Kidney (tissue), 14 donors: ENCODE measurements around the gene RAD51B. TPM values are rescaled to one million over a fixed set of nuclear protein-coding genes. Genes with fewer than 3 reads are reported as not detected.

ENCODE experiments used
- DNase-seq, 5 donors: peaks; one replicate each; pipeline ENCODE4 v3.0.0-alpha.2; 2013 to 2020
- FAIRE-seq: peaks from 2 replicates; lab custom pipeline; 2012; peaks lifted over from hg19 to GRCh38; lab: Jason Lieb, UNC
- H3K27ac ChIP-seq, 2 donors: one replicate each; pipeline ENCODE4 v1.7.0; 2013; ENCODE audit warnings: low read depth in 2 of 2, low read length in 2 of 2, inconsistent platforms in 1 of 2
- H3K27me3 ChIP-seq: one replicate; pipeline ENCODE4 v1.7.1; 2013; ENCODE audit warnings: low read length, inconsistent platforms; ENCODE audit not compliant: control insufficient read depth, insufficient read depth
- H3K36me3 ChIP-seq, 3 donors: one replicate each; pipeline versions ENCODE4 v1.7.0 to v1.7.1; 2013; ENCODE audit warnings: low read length in 3 of 3, control low read depth in 1 of 3, inconsistent platforms in 1 of 3; ENCODE audit not compliant: insufficient read depth in 3 of 3, control insufficient read depth in 2 of 3
- H3K4me1 ChIP-seq, 3 donors: one replicate each; pipeline versions ENCODE4 v1.7.0 to v1.7.1; 2013; ENCODE audit warnings: low read length in 3 of 3, inconsistent platforms in 1 of 3, low read depth in 1 of 3; ENCODE audit not compliant: control insufficient read depth in 2 of 3, insufficient read depth in 2 of 3
- H3K4me3 ChIP-seq, 3 donors: one replicate each; pipeline versions ENCODE4 v1.7.0 to v1.8.1; 2013; ENCODE audit warnings: low read length in 3 of 3, control low read depth in 1 of 3, inconsistent platforms in 1 of 3
- H3K9ac ChIP-seq, 3 donors: one replicate each; pipeline versions ENCODE4 v1.7.0 to v1.7.1; 2013; ENCODE audit warnings: low read length in 3 of 3, control low read depth in 1 of 3, inconsistent platforms in 1 of 3
- H3K9me3 ChIP-seq, 3 donors: one replicate each; pipeline versions ENCODE4 v1.7.0 to v1.7.1; 2013; ENCODE audit warnings: low read length in 3 of 3, control low read depth in 1 of 3, inconsistent platforms in 1 of 3; ENCODE audit not compliant: control insufficient read depth in 2 of 3, insufficient read depth in 1 of 3
- intact Hi-C: fragments of 100-400 bp; cut with DNase I; formaldehyde crosslinking; loops from one replicate; pipeline ENCODE4 v1.11.1; 2022
- polyA plus RNA-seq: library from polyadenylated mRNA; stranded (reverse); fragments of 350-450 nt; fragmentation: Illumina TruSeq; extraction: RNeasy Lipid Tissue Mini Kit (QIAGEN cat#74804); gene quantifications from one replicate; pipeline ENCODE4 v1.2.3, GENCODE V29; 2014; ENCODE audit warnings: low read depth, low replicate concordance; ENCODE audit not compliant: insufficient read depth
- total RNA-seq: library from RNA; stranded (reverse); fragmentation: NEBNext Ultra II Directional; extraction: Animal tissue kit (Norgen Biotek cat#: 25700); gene quantifications from one replicate; pipeline ENCODE4 v1.2.1, GENCODE V29; 2021
- TF ChIP-seq, protein P1 (sequence below): IDR thresholded peaks from 3 replicates; pipeline ENCODE4 v1.5.1; 2012; ENCODE audit warnings: mild to moderate bottlenecking, moderate library complexity, borderline replicate concordance; ENCODE audit not compliant: insufficient read depth; ENCODE audit errors: extremely low read depth
- donor health status: control.
- donor health status: control.
- donor health status: control.
- donor health status: control.
- donor health status: control.
- donor health status: DM: yes; HTN: yes; CAD: no.
- donor health status: Normal renal cell carcinoma (clear cell type).

Gene RAD51B
- total and polyA plus RNA-seq, 2 donors from 2014 or later = 6.9 to 18.0 TPM

DNA sequence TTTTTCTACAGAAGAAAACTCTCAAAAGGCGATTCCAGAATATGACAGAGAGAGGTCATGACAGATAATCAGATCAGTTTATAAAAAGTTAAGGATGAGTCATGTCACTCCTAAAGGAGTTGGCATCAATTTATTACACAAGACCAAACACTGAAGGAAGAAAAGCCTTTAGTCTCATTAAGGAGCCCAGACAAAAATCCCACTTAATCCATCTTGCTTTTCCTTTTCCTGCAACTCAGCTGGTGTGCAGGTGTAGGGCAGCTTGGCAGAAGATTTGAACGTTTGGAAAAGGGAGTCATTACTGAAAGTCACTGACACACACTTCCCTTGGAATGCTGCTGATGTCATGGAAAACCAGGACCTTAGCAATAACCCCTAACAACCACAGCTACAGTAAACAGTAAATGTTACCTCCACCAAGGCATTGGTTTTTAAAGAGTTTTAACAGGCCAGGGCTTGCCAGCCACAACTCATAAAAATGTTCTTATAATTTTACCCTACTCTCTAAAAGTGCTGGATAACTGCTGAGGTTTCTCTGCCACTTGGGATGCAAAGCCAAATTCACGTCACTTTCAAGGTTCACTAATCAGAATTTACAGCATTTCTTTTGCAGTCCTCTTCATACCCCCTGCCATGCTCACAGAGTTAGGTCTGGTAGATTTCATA lies 320.6 kb downstream of the RAD51B start:
- DNase-seq (peak in 4 of 5 donors; percentile 70 to 95 (median 90)), FAIRE-seq (no peak)
- Histone ChIP-seq H3K4me1 (peaks cover 21 to 65% (median 23%) of the 10 kb centered on the region in 3 donors), H3K4me3 (no peak overlapping the region), H3K36me3 (no peaks in the 10 kb centered on the region), H3K9ac (peak overlapping the region in 1 of 3 donors; percentile 5), H3K27ac (peak overlapping the region; percentile 82 to 86), H3K9me3 (no peaks in the 10 kb centered on the region), H3K27me3 (no peaks in the 10 kb centered on the region)
- intact Hi-C loops = no loop called here
- TF ChIP-seq, protein P1, sequence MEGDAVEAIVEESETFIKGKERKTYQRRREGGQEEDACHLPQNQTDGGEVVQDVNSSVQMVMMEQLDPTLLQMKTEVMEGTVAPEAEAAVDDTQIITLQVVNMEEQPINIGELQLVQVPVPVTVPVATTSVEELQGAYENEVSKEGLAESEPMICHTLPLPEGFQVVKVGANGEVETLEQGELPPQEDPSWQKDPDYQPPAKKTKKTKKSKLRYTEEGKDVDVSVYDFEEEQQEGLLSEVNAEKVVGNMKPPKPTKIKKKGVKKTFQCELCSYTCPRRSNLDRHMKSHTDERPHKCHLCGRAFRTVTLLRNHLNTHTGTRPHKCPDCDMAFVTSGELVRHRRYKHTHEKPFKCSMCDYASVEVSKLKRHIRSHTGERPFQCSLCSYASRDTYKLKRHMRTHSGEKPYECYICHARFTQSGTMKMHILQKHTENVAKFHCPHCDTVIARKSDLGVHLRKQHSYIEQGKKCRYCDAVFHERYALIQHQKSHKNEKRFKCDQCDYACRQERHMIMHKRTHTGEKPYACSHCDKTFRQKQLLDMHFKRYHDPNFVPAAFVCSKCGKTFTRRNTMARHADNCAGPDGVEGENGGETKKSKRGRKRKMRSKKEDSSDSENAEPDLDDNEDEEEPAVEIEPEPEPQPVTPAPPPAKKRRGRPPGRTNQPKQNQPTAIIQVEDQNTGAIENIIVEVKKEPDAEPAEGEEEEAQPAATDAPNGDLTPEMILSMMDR = no peak

DNA sequence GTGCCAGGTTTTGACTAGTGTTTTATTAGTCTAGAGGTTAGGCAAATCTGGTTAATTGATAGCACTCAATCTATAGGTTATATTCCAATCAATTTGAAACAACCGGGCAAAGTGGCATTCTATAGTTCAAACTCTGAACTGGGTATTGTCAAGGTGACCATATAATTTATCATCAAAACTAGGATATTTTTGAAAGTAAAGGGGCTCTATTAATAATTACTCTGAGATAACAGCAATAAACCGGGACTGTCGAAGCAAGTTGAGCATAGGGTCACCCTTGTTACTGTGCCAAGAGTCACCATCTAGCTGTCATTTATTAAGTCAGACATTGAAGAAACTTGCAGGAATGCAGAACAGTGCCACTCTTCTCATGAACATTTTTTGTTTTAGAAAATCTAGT lies 321.2 kb downstream of the RAD51B start:
- intact Hi-C loops = no loop called here
- H3K36me3 ChIP-seq = no peaks in the 10 kb centered on the region
- TF ChIP-seq, protein P1 = no peak
- peak overlapping the region; percentile 75 to 82 for H3K27ac ChIP-seq
- H3K4me1 ChIP-seq = peaks cover 21 to 60% (median 23%) of the 10 kb centered on the region in 3 donors
- FAIRE-seq (no peak), DNase-seq (peak in 2 of 5 donors; percentile 56 to 66)
- peak overlapping the region in 1 of 3 donors; percentile 5 for H3K9ac ChIP-seq
- H3K27me3 ChIP-seq = no peaks in the 10 kb centered on the region
- no peaks in the 10 kb centered on the region for H3K9me3 ChIP-seq
- H3K4me3 ChIP-seq = no peak overlapping the region

DNA sequence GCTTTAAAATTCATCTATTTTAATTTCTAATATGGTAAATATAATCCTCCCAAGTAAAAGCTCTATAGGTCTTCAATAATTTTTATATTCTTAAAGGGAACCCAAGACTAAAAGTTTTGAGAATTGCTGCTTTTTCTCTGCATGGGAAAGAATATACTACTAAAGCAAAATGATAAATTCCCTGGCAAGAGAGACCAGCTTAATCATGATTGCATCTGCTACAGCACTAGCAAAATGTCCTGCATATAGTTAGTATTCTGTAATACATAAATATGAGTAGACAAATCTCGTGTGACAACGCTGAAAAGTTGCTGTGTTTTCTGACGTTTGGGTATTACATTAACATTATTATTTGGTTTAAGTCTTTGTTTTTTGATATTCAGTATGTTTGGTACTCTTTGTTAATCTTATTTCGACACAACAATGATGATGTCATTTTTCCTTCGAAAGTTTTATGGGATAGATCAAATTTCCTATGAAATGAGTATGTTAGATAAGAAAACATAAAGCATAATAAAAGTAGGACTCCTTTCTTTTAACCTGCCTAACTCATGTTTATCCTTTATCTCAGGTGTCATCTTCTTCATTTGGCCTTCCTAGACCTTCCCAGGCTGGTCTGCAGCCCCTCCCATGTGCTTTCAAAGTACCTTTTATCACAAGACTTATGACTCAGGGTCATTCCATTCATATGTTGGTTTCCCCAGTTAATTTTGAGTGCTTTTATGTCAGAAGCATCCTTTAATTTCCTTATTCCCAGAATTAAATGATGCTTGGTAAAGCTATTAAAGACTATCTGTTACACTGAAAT lies 321.9 kb downstream of the RAD51B start:
- Histone ChIP-seq H3K4me3 (no peak overlapping the region), H3K27me3 (no peaks in the 10 kb centered on the region), H3K27ac (peak overlapping the region in 1 of 2 donors; percentile 7), H3K9ac (no peak overlapping the region), H3K4me1 (peaks cover 21 to 61% (median 23%) of the 10 kb centered on the region in 3 donors), H3K9me3 (no peaks in the 10 kb centered on the region), H3K36me3 (no peaks in the 10 kb centered on the region)
- FAIRE-seq (no peak), DNase-seq (peak in 1 of 5 donors; percentile 65)
- intact Hi-C loops = no loop called here
- TF ChIP-seq, protein P1 = no peak
